Lung (tissue), 12 donors: ENCODE measurements around the gene GNAO1. TPM values are rescaled to one million over a fixed set of nuclear protein-coding genes. Genes with fewer than 3 reads are reported as not detected.

Source experiments
- ATAC-seq: fragments of 200-7000 bp; cut with Tn5 transposase; one replicate; pipeline ENCODE4 v1.9.1; 2020; ENCODE audit warnings: moderate number of reproducible peaks; ENCODE audit not compliant: insufficient read depth, low FRiP score
- DNase-seq, 3 donors: peaks; one replicate each; pipeline ENCODE4 v3.0.0-alpha.2; 2013 to 2017
- H3K27ac ChIP-seq, 2 donors: one replicate each; pipeline ENCODE4 v1.5.1; 2013; ENCODE audit warnings: mild to moderate bottlenecking in 2 of 2, moderate library complexity in 2 of 2, control low read depth in 1 of 2, inconsistent platforms in 1 of 2, low read depth in 1 of 2, low read length in 1 of 2
- H3K27me3 ChIP-seq, 3 donors: one replicate each; pipeline ENCODE4 v1.5.1; 2013; ENCODE audit warnings: low read length in 2 of 3; ENCODE audit not compliant: control insufficient read depth in 3 of 3, insufficient read depth in 3 of 3
- H3K36me3 ChIP-seq, 4 donors: one replicate each; pipeline ENCODE4 v1.5.1; 2013; ENCODE audit warnings: low read length in 4 of 4, mild to moderate bottlenecking in 1 of 4, moderate library complexity in 1 of 4; ENCODE audit not compliant: control insufficient read depth in 4 of 4, insufficient read depth in 4 of 4
- H3K4me1 ChIP-seq, 5 donors: one replicate each; pipeline ENCODE4 v1.5.1; 2013; ENCODE audit warnings: low read length in 5 of 5, mild to moderate bottlenecking in 2 of 5, moderate library complexity in 1 of 5; ENCODE audit not compliant: control insufficient read depth in 5 of 5, insufficient read depth in 5 of 5
- H3K4me3 ChIP-seq: one replicate; pipeline ENCODE4 v1.5.1; 2013; ENCODE audit warnings: mild to moderate bottlenecking, control low read depth, moderate library complexity
- H3K9ac ChIP-seq, 2 donors: one replicate each; pipeline ENCODE4 v1.5.1; 2013; ENCODE audit warnings: low read length in 2 of 2, control low read depth in 1 of 2; ENCODE audit not compliant: insufficient read depth in 1 of 2
- H3K9me3 ChIP-seq, 4 donors: one replicate each; pipeline ENCODE4 v1.5.1; 2013; ENCODE audit warnings: low read length in 3 of 4, mild to moderate bottlenecking in 1 of 4, moderate library complexity in 1 of 4; ENCODE audit not compliant: control insufficient read depth in 4 of 4, insufficient read depth in 3 of 4
- CTCF ChIP-seq: IDR thresholded peaks from 2 replicates; pipeline ENCODE4 v1.5.1; 2012; ENCODE audit warnings: mild to moderate bottlenecking; ENCODE audit errors: control extremely low read depth, extremely low read depth
- WGBS, 2 donors: extraction: QIAGEN DNeasy Blood & Tissue Kit; methylation state at CpG; one replicate each; pipeline ENCODE4 v1.1.7; 2013; 5-methylcytosine and 5-hydroxymethylcytosine counted together
- polyA plus RNA-seq, 2 donors: library from polyadenylated mRNA; stranded (reverse); fragments of 200-250 nt; gene quantifications; one replicate each; pipeline ENCODE4 v1.2.1, GENCODE V29; 2013
- total RNA-seq, 2 donors: library from RNA; depleted of rRNA in 1 of 2; stranded (reverse); fragments of >200 nt in 1 of 2; gene quantifications; one replicate each; pipeline ENCODE4 v1.2.1, GENCODE V29; 2014 to 2021
- donor health status: control.
- donor health status: control.
- donor health status: Bipolar disorder and iron deficiency.
- donor health status: healthy.
- donor health status: DM: yes; HTN: yes; CAD: no.

Gene GNAO1
- total and polyA plus RNA-seq, 4 donors = 0.33 to 5.2 (median 0.76) TPM

DNA sequence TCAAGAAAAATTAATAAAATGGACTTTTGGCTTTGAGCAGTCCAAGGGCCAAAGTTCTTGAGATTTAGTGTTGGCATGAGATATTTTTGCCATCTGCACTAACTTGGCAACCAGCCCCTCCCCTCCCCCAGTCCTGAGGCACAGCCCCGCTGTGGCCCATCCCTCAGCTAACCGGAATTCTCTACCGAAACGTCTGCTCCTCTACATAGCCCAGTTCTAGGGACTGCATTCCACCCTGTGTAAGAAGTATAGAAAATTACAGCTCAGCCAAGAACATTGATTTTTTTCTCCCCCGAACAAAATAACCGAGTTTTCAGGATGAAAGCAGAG is 136.6 kb downstream of the GNAO1 start:
- 85 to 93% methylated on average over 6 of the region's 6 CpGs for WGBS, 2 donors
- Histone ChIP-seq H3K27me3 (no peaks in the 10 kb centered on the region), H3K9ac (no peak overlapping the region), H3K27ac (no peak overlapping the region), H3K4me1 (no peaks in the 10 kb centered on the region), H3K9me3 (no peaks in the 10 kb centered on the region), H3K36me3 (peaks cover 0 to 6% (median 0%) of the 10 kb centered on the region in 4 donors), H3K4me3 (no peak overlapping the region)
- TF ChIP-seq CTCF = no peak
- no peak for ATAC-seq
- DNase-seq = no peak

DNA sequence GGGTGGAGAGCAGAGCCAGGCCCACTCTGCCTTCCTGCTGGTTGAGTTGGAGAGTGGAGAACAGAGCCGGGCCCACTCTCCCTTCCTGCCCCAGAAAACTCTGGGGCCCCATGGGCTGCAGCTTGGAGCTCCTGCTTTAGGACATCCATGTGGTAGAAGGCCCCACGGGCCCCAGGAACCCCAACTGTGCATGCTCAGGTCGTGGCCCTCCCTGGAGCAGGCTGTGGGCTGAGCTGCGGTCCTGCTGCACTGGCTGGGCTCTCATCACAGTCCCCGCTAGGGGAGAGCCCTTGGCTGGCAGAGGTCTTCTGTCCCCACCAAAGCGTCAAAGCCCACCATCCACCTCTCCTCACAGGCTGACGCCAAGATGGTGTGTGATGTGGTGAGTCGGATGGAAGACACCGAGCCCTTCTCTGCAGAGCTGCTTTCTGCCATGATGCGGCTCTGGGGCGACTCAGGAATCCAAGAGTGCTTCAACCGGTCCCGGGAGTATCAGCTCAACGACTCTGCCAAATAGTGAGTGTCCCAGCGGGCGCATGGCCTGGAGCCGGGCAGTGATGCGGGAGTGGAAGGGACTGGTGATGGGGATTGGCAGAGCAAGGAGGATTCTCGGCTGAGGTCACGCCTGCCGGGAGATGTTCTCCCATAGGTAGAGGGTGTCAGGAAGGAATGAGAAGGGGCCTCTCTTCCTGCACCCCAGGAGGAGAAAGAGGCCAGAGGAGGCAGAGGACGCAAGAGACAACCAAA is 137.2 kb downstream of the GNAO1 start:
- 83 to 97% methylated on average over 22 of the region's 22 CpGs for whole genome bisulfite sequencing, 2 donors
- no peaks in the 10 kb centered on the region for H3K9me3 ChIP-seq
- DNase-seq (no peak), ATAC-seq (no peak)
- H3K4me1 ChIP-seq = no peaks in the 10 kb centered on the region
- H3K36me3 ChIP-seq = peaks cover 0 to 6% (median under 1%) of the 10 kb centered on the region in 4 donors
- H3K27ac ChIP-seq = no peak overlapping the region
- H3K9ac ChIP-seq = no peak overlapping the region
- H3K4me3 ChIP-seq = no peak overlapping the region
- no peaks in the 10 kb centered on the region for H3K27me3 ChIP-seq
- no peak for TF ChIP-seq CTCF

DNA sequence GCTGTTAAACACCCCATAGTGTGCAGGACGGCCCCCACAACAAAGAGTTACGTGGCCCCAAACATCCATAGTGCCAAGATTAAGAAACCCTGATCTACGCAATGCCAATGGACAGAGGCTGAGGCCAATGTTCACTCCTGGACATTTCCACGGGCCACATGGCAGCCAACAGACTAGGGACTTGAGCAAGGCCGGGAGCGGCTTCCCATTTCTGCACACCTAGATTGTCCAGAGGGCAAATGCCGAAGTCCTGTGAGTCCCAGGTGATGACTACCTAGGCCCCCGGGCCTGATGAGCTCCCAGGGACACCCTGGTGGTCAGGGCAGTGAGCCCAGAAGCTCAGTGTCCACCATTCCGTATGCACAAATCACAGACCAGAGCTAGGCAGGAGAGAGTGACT is 138.6 kb downstream of the GNAO1 start:
- Histone ChIP-seq H3K4me1 (no peaks in the 10 kb centered on the region), H3K9ac (no peak overlapping the region), H3K27me3 (no peaks in the 10 kb centered on the region), H3K36me3 (peaks cover 0 to 10% (median 2%) of the 10 kb centered on the region in 4 donors), H3K9me3 (no peaks in the 10 kb centered on the region), H3K4me3 (no peak overlapping the region), H3K27ac (no peak overlapping the region)
- WGBS, 2 donors = 88 to 95% methylated on average over 9 of the region's 9 CpGs
- DNase-seq (no peak), ATAC-seq (no peak)
- no peak for TF ChIP-seq CTCF

DNA sequence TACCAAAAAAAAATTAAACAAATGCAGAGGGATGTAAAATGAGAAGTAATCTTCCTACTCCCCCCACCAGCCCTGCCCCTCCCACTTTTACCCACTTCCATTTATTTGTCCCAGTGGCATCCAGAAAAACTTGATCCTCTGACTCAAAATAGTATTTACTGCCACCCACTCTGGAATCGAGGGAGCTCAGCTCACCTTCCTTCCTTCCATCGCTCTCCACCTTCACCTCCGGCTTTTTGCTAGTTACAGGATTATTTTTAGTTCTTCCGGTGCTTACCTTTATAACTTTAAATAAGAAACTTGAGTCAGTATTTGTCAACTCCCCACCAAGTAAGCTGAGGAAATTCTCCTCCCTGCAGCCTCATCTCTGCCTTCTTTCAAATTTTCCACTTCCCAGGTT is 139.2 kb downstream of the GNAO1 start:
- peaks cover 0 to 13% (median 2%) of the 10 kb centered on the region in 4 donors for H3K36me3 ChIP-seq
- no peaks in the 10 kb centered on the region for H3K27me3 ChIP-seq
- H3K4me3 ChIP-seq = no peak overlapping the region
- DNase-seq (no peak), ATAC-seq (no peak)
- H3K4me1 ChIP-seq = no peaks in the 10 kb centered on the region
- no peak overlapping the region for H3K9ac ChIP-seq
- TF ChIP-seq CTCF = no peak
- H3K27ac ChIP-seq = no peak overlapping the region
- no peaks in the 10 kb centered on the region for H3K9me3 ChIP-seq
- WGBS, 2 donors = 81 to 92% methylated on average over 4 of the region's 4 CpGs
